ENCODE measurements around the gene PDCL2.

Gene PDCL2

GRCh38 chr4:55540271-55540670 is 51.8 kb downstream of the PDCL2 start:
- Histone ChIP-seq H3K9me3 (ENCODE audit: insufficient read depth, low read length) (no peaks in the 10 kb centered on the region), H3K9ac (ENCODE audit: low read length) (no peak overlapping the region), H3K79me2 (ENCODE audit: low read length) (peaks cover 76% of the 10 kb centered on the region), H3K27ac (ENCODE audit: low read length) (no peak overlapping the region), H3K4me1 (ENCODE audit: low read length) (peaks cover 12% of the 10 kb centered on the region), H3K4me3 (ENCODE audit: low read length) (no peak overlapping the region), H2AFZ (ENCODE audit: low read depth, low read length) (no peak overlapping the region), H3K4me2 (ENCODE audit: low read length) (no peak overlapping the region), H4K20me1 (ENCODE audit: insufficient read depth, low read length) (peaks cover 26% of the 10 kb centered on the region), H3K36me3 (replicated peaks; ENCODE audit: low read depth, low read length) (peaks cover 4% of the 10 kb centered on the region), H3K27me3 (ENCODE audit: low read depth, low read length) (no peaks in the 10 kb centered on the region)
- TF ChIP-seq EZH2phosphoT487 (IDR thresholded peaks at IDR 0.05; ENCODE audit: low read depth): no peak
- TF ChIP-seq, protein P1, sequence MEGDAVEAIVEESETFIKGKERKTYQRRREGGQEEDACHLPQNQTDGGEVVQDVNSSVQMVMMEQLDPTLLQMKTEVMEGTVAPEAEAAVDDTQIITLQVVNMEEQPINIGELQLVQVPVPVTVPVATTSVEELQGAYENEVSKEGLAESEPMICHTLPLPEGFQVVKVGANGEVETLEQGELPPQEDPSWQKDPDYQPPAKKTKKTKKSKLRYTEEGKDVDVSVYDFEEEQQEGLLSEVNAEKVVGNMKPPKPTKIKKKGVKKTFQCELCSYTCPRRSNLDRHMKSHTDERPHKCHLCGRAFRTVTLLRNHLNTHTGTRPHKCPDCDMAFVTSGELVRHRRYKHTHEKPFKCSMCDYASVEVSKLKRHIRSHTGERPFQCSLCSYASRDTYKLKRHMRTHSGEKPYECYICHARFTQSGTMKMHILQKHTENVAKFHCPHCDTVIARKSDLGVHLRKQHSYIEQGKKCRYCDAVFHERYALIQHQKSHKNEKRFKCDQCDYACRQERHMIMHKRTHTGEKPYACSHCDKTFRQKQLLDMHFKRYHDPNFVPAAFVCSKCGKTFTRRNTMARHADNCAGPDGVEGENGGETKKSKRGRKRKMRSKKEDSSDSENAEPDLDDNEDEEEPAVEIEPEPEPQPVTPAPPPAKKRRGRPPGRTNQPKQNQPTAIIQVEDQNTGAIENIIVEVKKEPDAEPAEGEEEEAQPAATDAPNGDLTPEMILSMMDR (IDR thresholded peaks at IDR 0.05; ENCODE audit: low read depth, low read length): no peak

- Histone ChIP-seq H3K4me1 (ENCODE audit: low read length) (peaks cover 10% of the 10 kb centered on the region), H3K4me3 (ENCODE audit: low read length) (no peak overlapping the region), H3K36me3 (replicated peaks; ENCODE audit: low read depth, low read length) (peaks cover 4% of the 10 kb centered on the region), H3K27me3 (ENCODE audit: low read depth, low read length) (no peaks in the 10 kb centered on the region), H3K9ac (ENCODE audit: low read length) (no peak overlapping the region), H3K79me2 (ENCODE audit: low read length) (peaks cover 73% of the 10 kb centered on the region), H2AFZ (ENCODE audit: low read depth, low read length) (no peak overlapping the region), H3K27ac (ENCODE audit: low read length) (no peak overlapping the region), H3K4me2 (ENCODE audit: low read length) (no peak overlapping the region), H4K20me1 (ENCODE audit: insufficient read depth, low read length) (peaks cover 24% of the 10 kb centered on the region), H3K9me3 (ENCODE audit: insufficient read depth, low read length) (no peaks in the 10 kb centered on the region)
- TF ChIP-seq, protein P1 (IDR thresholded peaks at IDR 0.05; ENCODE audit: low read depth, low read length): no peak
- TF ChIP-seq EZH2phosphoT487 (IDR thresholded peaks at IDR 0.05; ENCODE audit: low read depth): no peak
Observed at GRCh38 chr4:55539658-55540057, 52.4 kb downstream of the PDCL2 start.

- Histone ChIP-seq H3K4me2 (ENCODE audit: low read length) (no peak overlapping the region), H3K9me3 (ENCODE audit: insufficient read depth, low read length) (no peaks in the 10 kb centered on the region), H3K27ac (ENCODE audit: low read length) (no peak overlapping the region), H3K36me3 (replicated peaks; ENCODE audit: low read depth, low read length) (peaks cover 8% of the 10 kb centered on the region), H3K79me2 (ENCODE audit: low read length) (peaks cover 69% of the 10 kb centered on the region), H3K4me1 (ENCODE audit: low read length) (no peaks in the 10 kb centered on the region), H4K20me1 (ENCODE audit: insufficient read depth, low read length) (0 out of 2 replicates have a peak, but pooled peaks cover 16% of the 10 kb centered on the region), H3K9ac (ENCODE audit: low read length) (no peak overlapping the region), H3K4me3 (ENCODE audit: low read length) (no peak overlapping the region), H3K27me3 (ENCODE audit: low read depth, low read length) (no peaks in the 10 kb centered on the region), H2AFZ (ENCODE audit: low read depth, low read length) (no peak overlapping the region)
- TF ChIP-seq, protein P1 (IDR thresholded peaks at IDR 0.05; ENCODE audit: low read depth, low read length): no peak
- no peak for TF ChIP-seq EZH2phosphoT487 (IDR thresholded peaks at IDR 0.05; ENCODE audit: low read depth)
Observed at GRCh38 chr4:55538531-55538930, 53.5 kb downstream of the PDCL2 start.

DNA sequence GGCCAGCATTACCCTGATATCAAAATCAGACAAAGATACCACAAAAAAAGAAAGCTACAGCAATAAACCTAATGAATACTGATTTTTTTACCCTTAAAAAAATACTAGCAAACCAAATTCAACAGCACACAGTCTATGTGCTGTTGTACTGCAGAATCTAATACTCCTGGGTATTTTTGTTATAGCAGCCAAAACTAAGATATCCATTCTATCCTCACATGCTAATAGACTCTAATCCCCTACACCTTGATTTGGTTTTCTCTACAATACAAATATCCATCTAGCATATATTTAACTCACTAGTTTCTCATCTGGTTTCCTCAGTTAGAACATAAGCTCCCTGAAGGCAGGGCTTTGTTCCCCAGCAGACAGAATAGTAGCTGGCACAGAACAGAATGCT is 57.7 kb downstream of the PDCL2 start:
- no peaks in the 10 kb centered on the region for H3K27me3 ChIP-seq (ENCODE audit: low read depth, low read length)
- TF ChIP-seq, protein P1 (IDR thresholded peaks at IDR 0.05; ENCODE audit: low read depth, low read length): no peak
- no peak for TF ChIP-seq EZH2phosphoT487 (IDR thresholded peaks at IDR 0.05; ENCODE audit: low read depth)
- H4K20me1 ChIP-seq (ENCODE audit: insufficient read depth, low read length): no peaks in the 10 kb centered on the region
- H2AFZ ChIP-seq (ENCODE audit: low read depth, low read length): no peak overlapping the region
- no peak overlapping the region for H3K4me2 ChIP-seq (ENCODE audit: low read length)
- peaks cover 74% of the 10 kb centered on the region for H3K79me2 ChIP-seq (ENCODE audit: low read length)
- H3K36me3 ChIP-seq (replicated peaks; ENCODE audit: low read depth, low read length): peaks cover 28% of the 10 kb centered on the region
- no peak overlapping the region for H3K27ac ChIP-seq (ENCODE audit: low read length)
- H3K9ac ChIP-seq (ENCODE audit: low read length): no peak overlapping the region
- H3K9me3 ChIP-seq (ENCODE audit: insufficient read depth, low read length): 0 out of 2 replicates have a peak, but pooled peaks cover 3% of the 10 kb centered on the region
- H3K4me3 ChIP-seq (ENCODE audit: low read length): no peak overlapping the region
- no peaks in the 10 kb centered on the region for H3K4me1 ChIP-seq (ENCODE audit: low read length)
